Mesenteric fat pad (tissue), 1 donor: ENCODE measurements around the gene ABCB4. TPM values are rescaled to one million over a fixed set of nuclear protein-coding genes. Genes with fewer than 3 reads are reported as not detected.

Experiments used
- DNase-seq: peaks from one replicate; pipeline ENCODE4 v3.0.0-alpha.2; 2020; ENCODE audit warnings: low spot score
- total RNA-seq: library from RNA; stranded (reverse); fragmentation: NEBNext Ultra II Directional; extraction: Animal tissue kit (Norgen Biotek cat#: 25700); gene quantifications from one replicate; pipeline ENCODE4 v1.2.1, GENCODE V29; 2021
- donor health status: DM: yes; HTN: yes; CAD: no.

The ABCB4 gene
- total RNA-seq, 1 donor from 2014 or later = 1.3 TPM

GRCh38 chr7:87426160-87426559, 49.3 kb downstream of the ABCB4 start:
- no peak for DNase-seq

- DNase-seq = no peak
Observed at GRCh38 chr7:87424075-87424474, 51.4 kb downstream of the ABCB4 start.

- no peak for DNase-seq
Observed at GRCh38 chr7:87420173-87420572, 55.3 kb downstream of the ABCB4 start.

- DNase-seq = no peak
Observed at GRCh38 chr7:87416682-87417587, 58.5 kb downstream of the ABCB4 start.

GRCh38 chr7:87414794-87415188, 60.7 kb downstream of the ABCB4 start:
- DNase-seq = no peak

GRCh38 chr7:87413951-87414793, 61.3 kb downstream of the ABCB4 start:
- no peak for DNase-seq

- no peak for DNase-seq
Observed at GRCh38 chr7:87413029-87413428, 62.5 kb downstream of the ABCB4 start.

- no peak for DNase-seq
Observed at GRCh38 chr7:87411186-87411585, 64.3 kb downstream of the ABCB4 start.

GRCh38 chr7:87404674-87405073, 70.8 kb downstream of the ABCB4 start:
- no peak for DNase-seq

GRCh38 chr7:87398446-87398845, 77.0 kb downstream of the ABCB4 start:
- no peak for DNase-seq

GRCh38 chr7:87395442-87396020, 79.9 kb downstream of the ABCB4 start:
- DNase-seq = no peak

- no peak for DNase-seq
Observed at GRCh38 chr7:87391020-87391701, 84.3 kb downstream of the ABCB4 start.

GRCh38 chr7:87380905-87381304, 94.6 kb downstream of the ABCB4 start:
- DNase-seq = no peak

- no peak for DNase-seq
Observed at GRCh38 chr7:87375662-87376435, 99.6 kb downstream of the ABCB4 start.

GRCh38 chr7:87370660-87371180, 104.8 kb downstream of the ABCB4 start:
- DNase-seq = no peak

- DNase-seq = no peak
Observed at GRCh38 chr7:87369216-87369615, 106.3 kb downstream of the ABCB4 start.

GRCh38 chr7:87364246-87364645, 111.2 kb downstream of the ABCB4 start:
- no peak for DNase-seq

GRCh38 chr7:87363342-87363741, 112.1 kb downstream of the ABCB4 start:
- no peak for DNase-seq

- no peak for DNase-seq
Observed at GRCh38 chr7:87361320-87361719, 114.2 kb downstream of the ABCB4 start.

- DNase-seq = no peak
Observed at GRCh38 chr7:87359366-87359765, 116.1 kb downstream of the ABCB4 start.
